Ascending aorta (tissue), 2 donors: ENCODE results near the gene CIITA. TPM values are rescaled to one million over a fixed set of nuclear protein-coding genes. Genes with fewer than 3 reads are reported as not detected.

Source experiments
- DNase-seq, 2 donors: peaks; one replicate each; pipeline ENCODE4 v3.0.0-alpha.2; 2019; ENCODE audit warnings: low spot score in 2 of 2
- H3K27ac ChIP-seq, 2 donors: fragments of 200-600 bp; sonication (generic); one replicate each; pipeline ENCODE4 v1.5.1; 2016 to 2017; ENCODE audit warnings: mild to moderate bottlenecking in 1 of 2
- H3K27me3 ChIP-seq: fragments of 200-600 bp; sonication (generic); one replicate; pipeline ENCODE4 v1.5.1; 2017
- H3K36me3 ChIP-seq, 2 donors: fragments of 200-600 bp; sonication (generic); one replicate each; pipeline ENCODE4 v1.5.1; 2016
- H3K4me1 ChIP-seq, 2 donors: fragments of 200-600 bp; sonication (generic); one replicate each; pipeline ENCODE4 v1.5.1; 2016 to 2017; ENCODE audit warnings: mild to moderate bottlenecking in 1 of 2
- H3K4me3 ChIP-seq, 2 donors: fragments of 200-600 bp; sonication (generic); one replicate each; pipeline ENCODE4 v1.5.1; 2016 to 2017; ENCODE audit warnings: mild to moderate bottlenecking in 1 of 2
- H3K9me3 ChIP-seq, 2 donors: fragments of 200-600 bp; sonication (generic); one replicate each; pipeline ENCODE4 v1.5.1; 2016
- intact Hi-C: fragments of 100-400 bp; cut with DNase I; formaldehyde crosslinking; loops from one replicate; pipeline ENCODE4 v1.15.1; 2023
- total RNA-seq: library from RNA; depleted of rRNA; stranded (reverse); fragments of >200 nt; gene quantifications from one replicate; pipeline ENCODE4 v1.1.0, GENCODE V29; 2016
- TF ChIP-seq, protein P1 (sequence below), 3 experiments: fragments of 200-600 bp in 2 of 3; fragments of 450-650 bp in 1 of 3; sonication (generic) in 2 of 3; IDR thresholded peaks; one replicate each; pipeline ENCODE4 v1.5.1; 2016 to 2019; ENCODE audit warnings: antibody characterized with exemption in 3 of 3, mild to moderate bottlenecking in 1 of 3, moderate library complexity in 1 of 3

The CIITA gene
- total RNA-seq, 1 donor from 2014 or later, result 19.4 TPM

DNA sequence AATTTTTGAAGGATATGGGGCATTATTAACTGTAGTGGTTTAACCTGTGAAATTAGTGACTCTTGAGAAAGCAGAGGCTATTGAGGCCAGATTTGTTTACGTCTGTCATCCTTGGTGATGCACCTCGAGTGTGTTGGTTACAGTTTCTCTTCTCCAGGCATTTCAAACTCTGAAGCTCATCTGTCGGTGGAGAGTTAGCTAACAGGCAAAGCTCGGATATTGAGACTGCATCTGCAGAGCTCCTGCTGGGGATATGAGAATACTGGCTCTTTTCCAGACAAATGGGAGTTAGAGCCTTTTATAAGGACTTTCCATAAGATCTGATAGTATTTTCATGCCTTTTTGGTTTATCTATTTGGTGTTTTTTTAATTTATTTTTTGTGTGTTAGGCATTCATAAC, 74.0 kb downstream of the CIITA start:
- H3K27me3 ChIP-seq, result no peaks in the 10 kb centered on the region
- TF ChIP-seq, protein P1, sequence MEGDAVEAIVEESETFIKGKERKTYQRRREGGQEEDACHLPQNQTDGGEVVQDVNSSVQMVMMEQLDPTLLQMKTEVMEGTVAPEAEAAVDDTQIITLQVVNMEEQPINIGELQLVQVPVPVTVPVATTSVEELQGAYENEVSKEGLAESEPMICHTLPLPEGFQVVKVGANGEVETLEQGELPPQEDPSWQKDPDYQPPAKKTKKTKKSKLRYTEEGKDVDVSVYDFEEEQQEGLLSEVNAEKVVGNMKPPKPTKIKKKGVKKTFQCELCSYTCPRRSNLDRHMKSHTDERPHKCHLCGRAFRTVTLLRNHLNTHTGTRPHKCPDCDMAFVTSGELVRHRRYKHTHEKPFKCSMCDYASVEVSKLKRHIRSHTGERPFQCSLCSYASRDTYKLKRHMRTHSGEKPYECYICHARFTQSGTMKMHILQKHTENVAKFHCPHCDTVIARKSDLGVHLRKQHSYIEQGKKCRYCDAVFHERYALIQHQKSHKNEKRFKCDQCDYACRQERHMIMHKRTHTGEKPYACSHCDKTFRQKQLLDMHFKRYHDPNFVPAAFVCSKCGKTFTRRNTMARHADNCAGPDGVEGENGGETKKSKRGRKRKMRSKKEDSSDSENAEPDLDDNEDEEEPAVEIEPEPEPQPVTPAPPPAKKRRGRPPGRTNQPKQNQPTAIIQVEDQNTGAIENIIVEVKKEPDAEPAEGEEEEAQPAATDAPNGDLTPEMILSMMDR (IDR thresholded peaks at IDR 0.05), result no peak

DNA sequence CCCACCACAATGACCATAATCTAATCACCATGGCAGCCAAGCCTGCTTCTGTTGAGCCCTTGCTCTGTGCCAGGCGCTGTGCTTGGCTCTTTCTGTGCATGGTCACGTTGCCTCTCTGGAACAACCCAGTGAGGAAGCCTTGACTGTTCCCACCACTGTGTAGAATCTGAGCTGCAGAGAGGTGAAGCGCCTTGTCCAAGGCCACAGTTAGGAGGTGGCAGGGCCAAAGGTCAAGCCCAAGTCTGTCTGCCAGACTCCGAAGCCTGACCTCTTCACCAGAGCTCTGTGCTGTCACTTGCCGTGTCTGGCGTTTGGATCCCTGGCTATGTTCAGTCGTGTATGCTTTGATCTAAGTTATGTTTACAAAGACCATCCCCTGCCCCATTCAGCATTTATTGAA, 77.9 kb downstream of the CIITA start:
- Histone ChIP-seq H3K27ac (no peak overlapping the region), H3K27me3 (no peaks in the 10 kb centered on the region), H3K36me3 (peaks cover 5 to 10% of the 10 kb centered on the region in 2 donors), H3K9me3 (no peaks in the 10 kb centered on the region), H3K4me3 (no peak overlapping the region), H3K4me1 (peaks cover 0 to 3% of the 10 kb centered on the region in 2 donors)
- intact Hi-C loops, result no loop called here
- TF ChIP-seq, protein P1 (IDR thresholded peaks at IDR 0.05), result no peak
- DNase-seq, result no peak

More for the DNA sequence above, 74.0 kb downstream of the CIITA start:
- Histone ChIP-seq H3K4me3 (no peak overlapping the region), H3K4me1 (peaks cover 0 to 18% of the 10 kb centered on the region in 2 donors), H3K36me3 (no peaks in the 10 kb centered on the region), H3K9me3 (no peaks in the 10 kb centered on the region), H3K27ac (no peak overlapping the region)
- intact Hi-C loops, result no loop called here
- DNase-seq, result no peak

DNA sequence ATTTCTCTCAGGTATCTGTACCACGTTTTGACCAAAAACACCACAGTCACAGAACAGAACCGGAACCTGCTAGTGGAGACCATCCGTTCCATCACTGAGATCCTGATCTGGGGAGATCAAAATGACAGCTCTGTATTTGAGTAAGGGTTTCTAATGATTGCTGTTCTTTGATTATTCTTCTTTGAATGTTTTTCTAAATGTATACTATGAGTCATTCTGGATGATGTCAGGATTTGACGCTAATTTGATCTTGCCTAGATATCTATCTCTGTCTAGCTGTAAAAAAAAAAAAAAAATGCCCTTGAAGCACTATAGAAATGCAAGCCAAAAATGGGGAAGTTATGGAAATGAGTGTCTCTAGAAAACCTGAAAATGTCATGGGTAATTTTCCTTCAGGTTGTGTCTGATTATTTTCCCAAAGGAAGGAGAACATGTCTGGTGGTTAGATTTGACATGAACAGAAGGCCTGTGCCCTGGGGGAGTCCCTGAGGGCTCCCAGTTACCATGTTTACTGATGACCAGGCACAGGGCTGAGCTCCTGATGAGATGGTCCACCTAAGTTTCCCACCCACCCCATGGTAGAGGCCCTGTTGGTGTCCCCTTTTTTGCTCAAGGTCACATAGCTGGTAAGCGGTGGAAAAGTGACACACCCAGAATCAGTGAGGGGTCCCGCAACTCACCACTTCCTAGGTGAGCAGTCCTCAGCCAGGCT, 80.9 kb downstream of the CIITA start:
- intact Hi-C loops, result no loop called here
- Histone ChIP-seq H3K4me1 (peaks cover 0 to 14% of the 10 kb centered on the region in 2 donors), H3K27ac (no peak overlapping the region), H3K4me3 (no peak overlapping the region), H3K27me3 (no peaks in the 10 kb centered on the region), H3K9me3 (no peaks in the 10 kb centered on the region), H3K36me3 (peaks cover 12 to 17% of the 10 kb centered on the region in 2 donors)
- TF ChIP-seq, protein P1 (IDR thresholded peaks at IDR 0.05), result no peak
- no peak for DNase-seq

DNA sequence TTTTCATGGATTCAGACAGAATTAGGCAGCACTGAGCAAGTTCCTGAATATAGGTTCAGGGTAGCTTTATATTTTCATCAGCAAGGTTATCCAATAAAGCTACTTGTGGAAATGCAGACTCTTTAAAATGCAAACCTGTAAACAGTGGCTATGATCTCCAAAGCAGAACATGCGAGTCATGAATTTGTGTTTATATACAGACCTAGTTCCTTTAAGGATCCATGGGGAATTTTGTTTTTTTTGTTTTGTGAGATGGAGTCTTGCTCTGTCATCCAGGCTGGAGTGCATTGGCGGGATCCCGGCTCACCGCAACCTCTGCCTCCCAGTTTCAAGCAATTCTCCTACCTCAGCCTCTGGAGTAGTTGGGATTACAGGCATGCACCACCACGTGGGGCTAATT, 82.2 kb downstream of the CIITA start:
- no peak overlapping the region for H3K4me3 ChIP-seq
- no peaks in the 10 kb centered on the region for H3K9me3 ChIP-seq
- H3K27ac ChIP-seq, result no peak overlapping the region
- H3K36me3 ChIP-seq, result peaks cover 19 to 26% of the 10 kb centered on the region in 2 donors
- TF ChIP-seq, protein P1 (IDR thresholded peaks at IDR 0.05), result no peak
- H3K27me3 ChIP-seq, result no peaks in the 10 kb centered on the region
- peaks cover 0 to 12% of the 10 kb centered on the region in 2 donors for H3K4me1 ChIP-seq
- no peak for DNase-seq
- intact Hi-C loops, result no loop called here

DNA sequence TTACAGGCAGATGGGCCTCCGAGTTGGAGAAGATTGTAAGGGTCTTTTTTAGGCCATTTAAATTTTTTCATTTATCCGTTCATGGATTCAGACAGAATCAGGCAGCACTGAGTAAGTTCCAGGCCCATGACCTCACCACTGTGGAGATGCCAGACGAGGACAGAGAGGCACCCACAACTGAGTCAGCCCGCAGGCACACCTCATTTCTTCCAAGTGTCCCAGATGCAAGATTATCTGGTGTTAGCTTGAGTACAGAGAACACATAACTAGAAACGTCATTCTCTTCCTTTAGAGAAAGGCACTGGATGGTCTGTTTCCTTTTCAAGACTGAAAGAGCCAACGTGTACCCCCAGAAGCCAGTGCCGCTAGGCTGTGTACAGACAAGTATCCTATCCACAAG, 84.2 kb downstream of the CIITA start:
- H3K27me3 ChIP-seq, result no peaks in the 10 kb centered on the region
- intact Hi-C loops, result loop anchor here (5.0 to 10.0 kb wide), 3 partner anchors 396 to 534 kb away; no protein-coding TSS in a partner anchor
- H3K4me1 ChIP-seq, result peaks cover 0 to 14% of the 10 kb centered on the region in 2 donors
- H3K4me3 ChIP-seq, result no peak overlapping the region
- DNase-seq, result peak in 1 of 2 donors; percentile 90
- peaks cover 19 to 26% of the 10 kb centered on the region in 2 donors for H3K36me3 ChIP-seq
- H3K9me3 ChIP-seq, result no peaks in the 10 kb centered on the region
- H3K27ac ChIP-seq, result peak overlapping the region; percentile 69 to 74
- TF ChIP-seq, protein P1 (IDR thresholded peaks at IDR 0.05), result no peak
